HFF-Myc (cell line): ENCODE data around the gene GOLT1A.

Source experiments
- DNase-seq: peaks from one replicate; pipeline ENCODE4 v3.0.0-alpha.2; 2011; ENCODE audit warnings: low read depth; ENCODE audit errors: extremely low read depth
- H3K4me3 ChIP-seq: replicated peaks from 2 replicates; pipeline ENCODE4 v1.5.1; 2011; ENCODE audit warnings: low read depth, mild to moderate bottlenecking, control low read depth, low read length
- CTCF ChIP-seq: IDR thresholded peaks from 2 replicates; pipeline ENCODE4 v1.5.1; 2012; ENCODE audit warnings: mild to moderate bottlenecking, low read depth, low read length, control low read depth; ENCODE audit errors: missing control alignments

The GOLT1A gene

DNA sequence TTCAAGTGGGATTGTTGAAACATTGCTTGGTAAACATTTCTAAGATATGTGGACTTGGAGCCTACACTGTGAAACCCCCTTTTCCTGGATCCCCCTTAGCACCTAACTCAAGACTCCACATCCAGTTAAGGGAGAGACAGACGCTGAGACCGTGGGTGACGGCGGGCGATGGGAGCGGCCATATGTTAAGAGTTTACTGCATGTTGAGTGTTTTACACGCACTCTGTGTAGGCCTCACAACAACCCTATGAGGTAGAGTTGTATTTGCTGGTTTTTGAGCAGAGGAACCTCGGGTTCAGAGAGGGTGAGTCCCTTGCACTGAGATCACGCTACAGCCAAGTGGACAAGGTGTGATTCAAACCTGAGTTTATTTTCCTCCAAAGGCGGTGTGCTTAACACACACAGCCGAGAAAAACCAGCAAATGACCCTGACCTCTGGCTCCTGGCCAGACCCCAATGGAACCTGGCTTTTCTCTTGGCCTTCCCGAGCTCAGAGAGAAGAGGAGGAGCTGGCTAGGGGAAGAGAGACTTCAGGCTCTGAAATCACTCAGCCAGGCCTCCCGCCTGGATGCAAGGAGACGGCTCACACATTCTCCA lies 46.9 kb upstream of the GOLT1A start:
- DNase-seq: no peak
- no peak overlapping the region for H3K4me3 ChIP-seq
- no peak for TF ChIP-seq CTCF

GRCh38 chr1:204259782-204260181 lies 46.0 kb upstream of the GOLT1A start:
- no peak for TF ChIP-seq CTCF
- DNase-seq: no peak
- no peak overlapping the region for H3K4me3 ChIP-seq

DNA sequence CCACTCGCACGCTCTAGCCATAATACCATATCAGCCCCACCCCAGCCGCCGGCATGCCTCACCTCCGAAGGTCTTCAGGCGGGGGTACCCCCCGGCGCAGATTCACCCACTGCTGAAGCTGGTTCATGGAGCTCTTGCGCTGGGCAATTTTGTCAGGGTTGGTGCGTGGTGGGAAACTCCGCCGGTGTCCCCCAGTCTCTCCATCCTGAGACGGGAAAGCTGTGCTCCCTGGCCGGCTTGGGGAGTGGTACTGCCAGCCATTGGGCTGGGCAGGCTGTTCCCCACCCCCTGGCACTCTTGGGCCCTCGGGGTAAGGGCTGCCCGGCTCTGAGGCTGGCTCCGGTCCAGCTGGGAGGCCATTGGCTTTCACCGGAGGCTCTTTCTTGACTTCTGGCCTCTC lies 45.4 kb upstream of the GOLT1A start:
- TF ChIP-seq CTCF: no peak
- DNase-seq: no peak
- H3K4me3 ChIP-seq: no peak overlapping the region

- peak; percentile 99 for TF ChIP-seq CTCF
- DNase-seq: peak; percentile 25
- H3K4me3 ChIP-seq: no peak overlapping the region
Measured at GRCh38 chr1:204258213-204259115, 44.7 kb upstream of the GOLT1A start.

DNA sequence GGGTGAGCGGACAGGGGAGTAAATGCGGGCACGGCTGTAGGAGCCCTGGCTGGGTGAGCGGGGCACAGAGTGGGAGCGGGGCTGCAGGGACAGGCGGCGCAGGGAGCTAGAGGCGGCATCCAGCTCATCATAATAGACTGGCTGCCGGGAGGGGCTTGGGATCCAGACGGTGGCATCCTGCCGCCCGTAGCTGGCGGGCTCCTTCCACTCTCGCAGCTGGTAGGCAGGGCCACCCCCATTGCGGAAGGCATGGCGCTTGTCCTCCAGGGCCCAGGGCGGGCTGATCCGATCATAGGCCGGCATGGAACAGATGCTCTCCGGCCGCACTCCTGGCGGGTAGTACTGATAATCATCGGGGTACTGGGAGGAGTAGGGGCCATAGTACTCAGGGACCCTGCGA lies 43.7 kb upstream of the GOLT1A start:
- no peak for DNase-seq
- no peak overlapping the region for H3K4me3 ChIP-seq
- TF ChIP-seq CTCF: no peak

DNA sequence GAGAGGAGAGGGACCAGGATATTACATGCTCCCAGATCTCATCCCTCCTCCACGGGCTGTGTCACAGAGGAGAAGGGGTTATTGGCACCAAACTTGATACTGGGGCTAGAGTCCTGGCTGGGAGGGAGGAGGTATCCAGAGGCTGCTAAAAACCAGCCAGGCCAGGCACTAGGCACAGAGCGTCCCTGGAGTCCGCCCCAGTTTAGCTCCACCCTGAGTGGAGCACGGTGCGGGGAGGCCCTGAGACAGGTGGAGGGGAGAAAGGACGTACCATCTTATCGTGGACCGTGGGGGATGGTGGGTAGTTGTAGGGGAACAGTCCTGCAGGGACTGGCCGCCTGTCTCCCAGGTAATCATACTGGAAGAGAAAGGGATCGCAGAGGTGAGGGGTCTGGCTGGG lies 42.7 kb upstream of the GOLT1A start:
- no peak overlapping the region for H3K4me3 ChIP-seq
- TF ChIP-seq CTCF: no peak
- no peak for DNase-seq

- no peak for TF ChIP-seq CTCF
- no peak for DNase-seq
- no peak overlapping the region for H3K4me3 ChIP-seq
Measured at GRCh38 chr1:204255966-204256365, 42.2 kb upstream of the GOLT1A start.
